GM12891 (cell line): Measurements from ENCODE around the gene GPATCH1.

Experiments used
- PAX5 ChIP-seq: IDR thresholded peaks from 2 replicates; pipeline ENCODE4 v1.6.1; 2011; ENCODE audit warnings: low read length, moderate library complexity, mild to moderate bottlenecking; ENCODE audit not compliant: insufficient read depth, severe bottlenecking
- POLR2A ChIP-seq: IDR thresholded peaks from 2 replicates; pipeline ENCODE4 v1.6.1; 2011; ENCODE audit warnings: low read depth, low read length, control low read depth
- POLR2AphosphoS5 ChIP-seq: IDR thresholded peaks from 2 replicates; pipeline ENCODE4 v1.6.1; 2011; ENCODE audit warnings: low read depth, low read length, control low read depth
- POU2F2 ChIP-seq: IDR thresholded peaks from 2 replicates; pipeline ENCODE4 v1.6.1; 2011; ENCODE audit warnings: low read depth, mild to moderate bottlenecking, control low read depth, low read length, moderate library complexity
- TAF1 ChIP-seq: IDR thresholded peaks from 2 replicates; pipeline ENCODE4 v1.6.1; 2011; ENCODE audit warnings: low read depth, low read length, control low read depth

DNA sequence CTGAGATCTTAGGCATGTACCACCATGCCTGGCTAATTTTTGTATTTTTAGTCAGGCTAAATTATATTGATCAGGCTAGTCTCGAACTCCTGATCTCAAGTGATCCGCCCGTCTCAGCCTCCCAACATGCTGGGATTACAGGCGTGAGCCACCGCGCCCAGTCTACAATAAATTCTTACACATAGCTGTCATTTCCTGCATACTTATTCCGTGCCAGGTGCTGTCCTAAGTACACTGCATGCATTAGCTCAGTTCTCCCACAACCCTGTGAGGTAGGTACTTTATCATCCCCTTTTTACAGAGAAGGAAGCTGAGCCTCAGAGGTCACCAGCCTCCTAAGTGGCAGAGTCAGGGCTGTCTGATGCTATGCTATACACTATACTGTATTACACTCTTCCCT, 9.1 kb upstream of the GPATCH1 start:
- TF ChIP-seq POLR2A = no peak
- TF ChIP-seq TAF1 = no peak
- TF ChIP-seq POLR2AphosphoS5 = no peak
- TF ChIP-seq PAX5 = no peak
- no peak for TF ChIP-seq POU2F2
